ENCODE measurements around the gene COX15. TPM values are rescaled to one million over a fixed set of nuclear protein-coding genes. Genes with fewer than 3 reads are reported as not detected.
"Not testable (repeated sequence)": the region's sequence is repeated elsewhere in the genome, so short reads cannot be mapped to it uniquely, and the experiment has no call there.

The COX15 gene
- total and polyA plus RNA-seq, 7 donors, result 17.4 to 35.0 (median 23.3) TPM

GRCh38 chr10:99756159-99756558 is 24.2 kb upstream of the COX15 start:
- TF ChIP-seq POLR2AphosphoS5 (IDR thresholded peaks at IDR 0.05) (no peak), POLR2A (IDR thresholded peaks at IDR 0.05) (no peak), CTCF (IDR thresholded peaks at IDR 0.05) (no peak), EP300 (IDR thresholded peaks at IDR 0.05) (no peak)
- no peaks in the 10 kb centered on the region for H3K27me3 ChIP-seq
- no peaks in the 10 kb centered on the region for H3K4me1 ChIP-seq
- no peak overlapping the region for H3K4me3 ChIP-seq
- H3K27ac ChIP-seq, result no peak overlapping the region
- peaks cover 15 to 86% (median 33%) of the 10 kb centered on the region in 4 donors for H3K36me3 ChIP-seq
- no peak for DNase-seq
- 98 to 100% methylated on average over 1 of the region's 1 CpG for WGBS, 2 donors
- no peaks in the 10 kb centered on the region for H3K9me3 ChIP-seq
- intact Hi-C loops (cut with DNase I), result no loop called here

DNA sequence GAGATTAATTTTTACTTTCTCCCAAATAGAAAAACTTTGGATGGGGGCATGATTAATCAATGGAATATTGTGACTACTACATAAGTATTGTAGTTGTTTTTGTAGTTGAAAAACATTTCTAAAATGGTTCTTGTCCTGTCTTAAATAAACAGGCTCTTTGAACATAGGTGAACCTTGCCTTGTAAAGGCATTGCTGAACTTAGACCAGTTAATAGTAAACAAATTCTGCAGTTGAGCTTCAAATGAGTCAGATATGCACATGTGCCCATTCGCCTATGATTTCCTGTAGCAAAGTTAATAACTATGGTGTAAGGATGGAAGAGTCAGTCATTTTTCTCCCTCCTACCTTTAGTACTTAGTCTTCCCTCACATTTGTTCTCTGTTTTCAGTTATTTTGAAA is 22.7 kb upstream of the COX15 start:
- WGBS, 2 donors, result 92 to 93% methylated on average over 1 of the region's 1 CpG
- Histone ChIP-seq H3K4me1 (no peaks in the 10 kb centered on the region), H3K27ac (no peak overlapping the region), H3K4me3 (no peak overlapping the region), H3K27me3 (no peaks in the 10 kb centered on the region), H3K9me3 (no peaks in the 10 kb centered on the region), H3K36me3 (peaks cover 14 to 85% (median 30%) of the 10 kb centered on the region in 4 donors)
- DNase-seq, result no peak
- TF ChIP-seq EP300 (IDR thresholded peaks at IDR 0.05) (no peak), CTCF (IDR thresholded peaks at IDR 0.05) (no peak), POLR2A (IDR thresholded peaks at IDR 0.05) (no peak), POLR2AphosphoS5 (IDR thresholded peaks at IDR 0.05) (no peak)
- intact Hi-C loops (cut with DNase I), result no loop called here

DNA sequence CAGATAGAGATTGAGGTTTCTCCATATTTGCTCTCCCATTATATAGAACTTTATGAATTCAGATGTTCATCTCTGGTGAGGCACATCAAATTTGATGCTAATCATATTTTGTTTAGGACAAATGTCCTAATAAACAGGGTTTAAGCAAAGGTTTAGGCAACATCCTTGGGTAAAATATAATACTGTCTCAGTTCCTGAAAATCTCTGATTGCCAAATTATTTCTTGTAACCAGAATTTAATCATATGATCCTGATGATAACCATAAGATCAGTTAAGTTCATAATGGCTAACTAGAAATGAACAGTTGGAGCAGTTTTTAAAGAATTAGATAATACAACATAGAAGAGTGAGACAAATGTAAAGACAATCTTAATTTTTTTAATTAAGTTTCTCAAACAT is 18.7 kb upstream of the COX15 start:
- intact Hi-C loops (cut with DNase I), result no loop called here
- Histone ChIP-seq H3K4me3 (no peak overlapping the region), H3K4me1 (no peaks in the 10 kb centered on the region), H3K27ac (no peak overlapping the region), H3K9me3 (no peaks in the 10 kb centered on the region), H3K36me3 (peaks cover 23 to 82% (median 30%) of the 10 kb centered on the region in 4 donors), H3K27me3 (no peaks in the 10 kb centered on the region)
- DNase-seq, result no peak
- TF ChIP-seq POLR2AphosphoS5 (IDR thresholded peaks at IDR 0.05) (no peak), CTCF (IDR thresholded peaks at IDR 0.05) (no peak), EP300 (IDR thresholded peaks at IDR 0.05) (no peak), POLR2A (IDR thresholded peaks at IDR 0.05) (no peak)

DNA sequence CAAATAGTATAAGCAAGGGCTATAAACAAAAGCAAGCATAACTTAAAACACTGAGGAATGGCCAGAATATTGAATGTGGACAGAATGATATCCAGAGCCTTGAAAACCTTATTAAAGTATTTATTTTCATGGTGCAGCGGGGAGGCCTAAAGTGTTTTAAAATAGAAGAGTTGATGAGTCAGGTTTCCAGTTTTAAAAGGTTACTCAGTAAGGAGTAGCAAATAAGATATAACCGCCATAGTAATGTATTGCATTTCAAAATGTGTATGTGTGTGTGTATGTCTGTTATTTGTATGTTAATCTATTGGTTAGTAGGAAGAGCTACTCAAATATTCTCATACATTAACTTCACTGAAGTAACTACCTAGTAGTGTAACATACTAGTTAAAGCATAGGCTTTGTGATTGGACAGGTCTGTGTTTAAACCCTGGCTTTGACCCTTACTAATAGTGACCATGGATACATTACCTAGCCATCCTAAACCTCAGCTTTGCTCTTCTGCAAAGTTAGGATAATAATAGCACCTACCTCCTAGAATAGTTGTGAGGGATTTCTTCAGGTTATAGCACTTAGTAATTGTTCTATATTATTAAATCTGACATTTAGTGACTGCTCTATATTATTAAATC is 17.0 kb upstream of the COX15 start:
- no peaks in the 10 kb centered on the region for H3K4me1 ChIP-seq
- no peaks in the 10 kb centered on the region for H3K9me3 ChIP-seq
- no peak overlapping the region for H3K27ac ChIP-seq
- no peak overlapping the region for H3K4me3 ChIP-seq
- 95 to 98% methylated on average over 2 of the region's 2 CpGs for WGBS, 2 donors
- peaks cover 17 to 82% (median 26%) of the 10 kb centered on the region in 4 donors for H3K36me3 ChIP-seq
- intact Hi-C loops (cut with DNase I), result no loop called here
- H3K27me3 ChIP-seq, result no peaks in the 10 kb centered on the region
- no peak for DNase-seq
- TF ChIP-seq EP300 (IDR thresholded peaks at IDR 0.05), result no peak
- no peak for TF ChIP-seq POLR2AphosphoS5 (IDR thresholded peaks at IDR 0.05)
- TF ChIP-seq CTCF (IDR thresholded peaks at IDR 0.05), result no peak
- TF ChIP-seq POLR2A (IDR thresholded peaks at IDR 0.05), result no peak

- H3K27ac ChIP-seq; H3K4me3 ChIP-seq; DNase-seq; H3K9me3 ChIP-seq; H3K27me3 ChIP-seq; intact Hi-C loops (cut with DNase I): not testable (repeated sequence)
- peaks cover 0 to 20% (median 6%) of the 10 kb centered on the region in 4 donors for H3K4me1 ChIP-seq
- H3K36me3 ChIP-seq, result peaks cover 21 to 95% (median 34%) of the 10 kb centered on the region in 4 donors
- 96% methylated on average over 2 of the region's 2 CpGs for WGBS, 2 donors
Observed at GRCh38 chr10:99746166-99746565, 14.2 kb upstream of the COX15 start.
